Stimulated activated CD4-positive, alpha-beta T cell treated with anti-CD3 and anti-CD28 coated beads, TNF-alpha, amount 100 ng/mL, for 4 hours (primary cell): Measurements from ENCODE around the gene DHX57.

ENCODE experiments used
- DNase-seq, 3 experiments: peaks; one replicate each; pipeline ENCODE4 v3.0.0-alpha.2; 2020; ENCODE audit warnings: low read depth in 3 of 3

Gene DHX57

GRCh38 chr2:38875576-38876367 lies at the start of gene DHX57, which contains the start of gene MORN2:
TSS of gene DHX57 (minus strand) at chr2:38875934. CDS start at chr2:38868405, 7,529 bp downstream.
TSS of gene MORN2 (plus strand) at chr2:38875976.
- peak; percentile 53 to 69 (median 64) for DNase-seq

- DNase-seq: no peak
Observed at GRCh38 chr2:38922902-38923301, 47.2 kb upstream of the DHX57 start.

- no peak for DNase-seq
Observed at GRCh38 chr2:38922389-38922788, 46.7 kb upstream of the DHX57 start.

GRCh38 chr2:38912619-38913018 lies 36.9 kb upstream of the DHX57 start:
- no peak for DNase-seq

- no peak for DNase-seq
Observed at GRCh38 chr2:38911191-38911590, 35.5 kb upstream of the DHX57 start.

GRCh38 chr2:38909872-38910271 lies 34.1 kb upstream of the DHX57 start:
- DNase-seq: no peak

- no peak for DNase-seq
Observed at GRCh38 chr2:38907743-38908562, 32.2 kb upstream of the DHX57 start.

GRCh38 chr2:38907242-38907641 lies 31.5 kb upstream of the DHX57 start:
- no peak for DNase-seq

GRCh38 chr2:38905251-38905650 lies 29.5 kb upstream of the DHX57 start:
- DNase-seq: no peak

- DNase-seq: no peak
Observed at GRCh38 chr2:38900726-38901125, 25.0 kb upstream of the DHX57 start.

- DNase-seq: no peak
Observed at GRCh38 chr2:38898256-38898655, 22.5 kb upstream of the DHX57 start.

GRCh38 chr2:38892819-38893218 lies 17.1 kb upstream of the DHX57 start:
- DNase-seq: no peak

- no peak for DNase-seq
Observed at GRCh38 chr2:38889575-38889974, 13.8 kb upstream of the DHX57 start, which contains the start of gene ARHGEF33. TSS of gene ARHGEF33 (plus strand) at chr2:38889875. CDS start at chr2:38919448, 29,573 bp downstream.

GRCh38 chr2:38889045-38889444 lies 13.3 kb upstream of the DHX57 start:
- no peak for DNase-seq

- DNase-seq: no peak
Observed at GRCh38 chr2:38887902-38888554, 12.3 kb upstream of the DHX57 start.

- DNase-seq: no peak
Observed at GRCh38 chr2:38887347-38887746, 11.6 kb upstream of the DHX57 start.

GRCh38 chr2:38886063-38886462 lies 10.3 kb upstream of the DHX57 start:
- DNase-seq: no peak

GRCh38 chr2:38876407-38876806 lies 673 bp upstream of the DHX57 start:
- DNase-seq: no peak

GRCh38 chr2:38875227-38875575 lies 533 bp downstream of the DHX57 start:
- DNase-seq: peak in 1 of 3 experiments; percentile 1

- no peak for DNase-seq
Observed at GRCh38 chr2:38873763-38874162, 2.0 kb downstream of the DHX57 start.

GRCh38 chr2:38871432-38871831 lies 4.3 kb downstream of the DHX57 start:
- no peak for DNase-seq

- no peak for DNase-seq
Observed at GRCh38 chr2:38866773-38867443, 8.8 kb downstream of the DHX57 start.
